GM20431 (cell line): ENCODE measurements around the gene ASTL.

Experiments
- in situ Hi-C: fragments of 300-500 bp; cut with MseI, MboI; formaldehyde crosslinking; loops from one replicate; pipeline ENCODE4 v1.15.0; 2020; ENCODE audit warnings: low sequenced_read_pairs; ENCODE audit not compliant: unreplicated experiment

The ASTL gene

GRCh38 chr2:96073170-96073775 lies 65.0 kb downstream of the ASTL start:
- in situ Hi-C loops, result no loop called here
